Ovary (tissue), 3 donors: ENCODE results near the gene RASA3.

ENCODE experiments used
- EP300 ChIP-seq: sonication (generic); formaldehyde crosslinking; IDR thresholded peaks from one replicate; pipeline ENCODE4 v1.6.1; 2017; ENCODE audit warnings: antibody characterized with exemption
- POLR2A ChIP-seq: fragments of 450-650 bp; IDR thresholded peaks from one replicate; pipeline ENCODE4 v1.6.1; 2017; ENCODE audit warnings: antibody characterized with exemption, mild to moderate bottlenecking, moderate library complexity
- TF ChIP-seq, protein P1 (sequence below), 3 donors: fragments of 450-650 bp in 2 of 3; fragments of 200-600 bp in 1 of 3; IDR thresholded peaks; one replicate each; pipeline versions ENCODE4 v1.5.1 to v1.8.0; 2016 to 2022; ENCODE audit warnings: antibody characterized with exemption in 3 of 3, mild to moderate bottlenecking in 1 of 3
- donor health status: DM: no; HTN: no; CAD: no.

- TF ChIP-seq, protein P1, sequence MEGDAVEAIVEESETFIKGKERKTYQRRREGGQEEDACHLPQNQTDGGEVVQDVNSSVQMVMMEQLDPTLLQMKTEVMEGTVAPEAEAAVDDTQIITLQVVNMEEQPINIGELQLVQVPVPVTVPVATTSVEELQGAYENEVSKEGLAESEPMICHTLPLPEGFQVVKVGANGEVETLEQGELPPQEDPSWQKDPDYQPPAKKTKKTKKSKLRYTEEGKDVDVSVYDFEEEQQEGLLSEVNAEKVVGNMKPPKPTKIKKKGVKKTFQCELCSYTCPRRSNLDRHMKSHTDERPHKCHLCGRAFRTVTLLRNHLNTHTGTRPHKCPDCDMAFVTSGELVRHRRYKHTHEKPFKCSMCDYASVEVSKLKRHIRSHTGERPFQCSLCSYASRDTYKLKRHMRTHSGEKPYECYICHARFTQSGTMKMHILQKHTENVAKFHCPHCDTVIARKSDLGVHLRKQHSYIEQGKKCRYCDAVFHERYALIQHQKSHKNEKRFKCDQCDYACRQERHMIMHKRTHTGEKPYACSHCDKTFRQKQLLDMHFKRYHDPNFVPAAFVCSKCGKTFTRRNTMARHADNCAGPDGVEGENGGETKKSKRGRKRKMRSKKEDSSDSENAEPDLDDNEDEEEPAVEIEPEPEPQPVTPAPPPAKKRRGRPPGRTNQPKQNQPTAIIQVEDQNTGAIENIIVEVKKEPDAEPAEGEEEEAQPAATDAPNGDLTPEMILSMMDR (IDR thresholded peaks at IDR 0.05) = no peak
- TF ChIP-seq EP300 = no peak
- no peak for TF ChIP-seq POLR2A
These were observed 105.2 kb downstream of the RASA3 start for GRCh38 chr13:114027046-114027715.
